Hematopoietic multipotent progenitor cell treated with erythropoietin and hydrocortisone succinate and interleukin-3 and kit ligand, for 6 days (in vitro differentiated cells): Measurements from ENCODE around the gene SAMD4A.
A peak's percentile ranks its signal among the peaks of the same experiment; 100 is the strongest.

Experiments
- DNase-seq: peaks from one replicate; pipeline ENCODE4 v3.0.0-alpha.2; 2015

Gene SAMD4A

DNA sequence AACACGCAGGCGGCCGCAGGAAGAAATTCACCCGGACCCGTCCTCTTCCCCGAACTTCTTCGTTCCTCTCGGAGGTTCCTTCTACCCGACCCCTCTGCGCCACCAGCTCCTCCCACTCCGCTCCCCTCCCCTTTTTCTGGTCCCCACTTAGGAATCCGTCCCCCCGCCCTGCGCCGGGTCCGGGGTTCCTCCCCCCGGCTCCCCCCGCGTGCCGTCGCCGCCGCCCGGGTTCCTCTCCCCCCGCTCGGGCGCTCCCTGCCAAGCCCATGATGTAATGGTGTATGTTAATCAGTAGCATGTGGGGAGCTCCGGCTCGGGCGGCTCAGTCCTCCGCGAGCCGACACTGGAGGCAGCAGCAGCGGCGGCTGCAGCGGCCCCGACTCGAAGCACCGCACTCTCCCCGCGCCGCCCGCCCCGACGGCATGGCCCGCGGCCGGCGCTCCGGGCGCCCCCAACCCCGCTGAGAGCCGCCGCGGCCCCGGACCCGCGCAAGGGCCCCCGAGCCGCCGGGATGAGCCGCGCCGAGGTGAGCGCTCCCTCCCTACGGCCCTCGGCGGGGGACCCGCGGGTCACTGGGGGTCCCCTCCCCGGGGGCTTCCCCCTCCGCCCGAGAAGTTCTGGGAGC lies 1.0 kb upstream of the SAMD4A start:
- peak; percentile 81 for DNase-seq

DNA sequence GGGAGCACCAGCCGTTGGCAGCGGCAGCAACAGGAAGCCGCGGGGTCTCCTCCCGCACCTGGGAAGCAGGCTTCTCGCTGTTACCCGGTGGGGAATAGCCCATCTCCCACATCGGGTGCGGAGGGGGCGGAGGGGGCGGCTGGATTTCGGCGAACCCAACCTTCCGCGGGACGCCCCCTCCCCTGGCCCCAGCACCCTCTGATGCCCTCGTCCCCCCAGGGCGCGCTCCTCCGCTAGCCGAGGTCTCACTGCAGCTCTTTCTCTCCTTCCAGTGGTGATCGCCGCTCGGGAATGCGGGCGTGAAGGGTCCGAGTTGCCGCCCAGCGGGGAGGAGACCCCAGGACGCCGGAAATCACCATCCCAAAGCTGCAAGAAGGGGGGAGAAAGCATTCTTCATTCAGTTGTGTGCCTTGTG lies 303 bp downstream of the SAMD4A start:
- no peak for DNase-seq

- DNase-seq = peak; percentile 31
Measured at GRCh38 chr14:54567639-54568561, 972 bp downstream of the SAMD4A start.

DNA sequence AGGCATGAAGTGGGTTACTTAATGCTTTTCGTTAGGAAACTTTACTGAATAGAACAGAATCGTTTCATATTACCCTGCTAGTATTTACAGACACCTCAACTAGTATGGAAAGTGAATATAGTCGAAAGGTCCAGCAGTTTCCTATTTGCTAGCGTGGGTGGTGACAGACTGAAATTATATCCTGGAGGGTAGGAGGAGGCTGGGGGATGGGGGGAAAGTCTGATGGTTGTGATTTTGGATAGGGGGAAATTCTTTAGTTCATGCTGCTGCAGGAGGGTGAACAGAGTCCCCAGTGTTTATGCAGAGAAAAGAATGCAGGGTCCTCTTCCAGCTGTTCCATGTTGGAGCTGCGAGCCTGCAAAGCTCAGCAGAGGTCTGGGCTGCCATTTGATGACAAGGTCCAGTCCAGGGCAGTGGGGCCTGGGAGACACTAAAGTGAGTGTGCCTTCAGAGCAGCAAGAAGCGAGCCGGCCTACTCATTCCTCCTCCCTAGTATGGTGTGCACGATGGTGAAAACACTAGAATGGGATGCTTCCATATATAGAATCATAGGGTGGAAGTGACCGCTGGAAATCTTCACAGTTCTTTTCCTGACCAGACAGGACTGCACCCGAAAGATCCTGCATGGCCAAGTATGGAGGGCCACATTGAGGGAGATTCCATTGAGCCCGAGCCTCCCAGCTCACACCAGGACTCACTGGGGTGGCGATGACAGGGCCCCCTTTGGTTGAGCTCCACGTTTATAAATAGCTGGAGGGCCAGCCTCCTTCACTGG lies 2.1 kb downstream of the SAMD4A start:
- DNase-seq = no peak

DNA sequence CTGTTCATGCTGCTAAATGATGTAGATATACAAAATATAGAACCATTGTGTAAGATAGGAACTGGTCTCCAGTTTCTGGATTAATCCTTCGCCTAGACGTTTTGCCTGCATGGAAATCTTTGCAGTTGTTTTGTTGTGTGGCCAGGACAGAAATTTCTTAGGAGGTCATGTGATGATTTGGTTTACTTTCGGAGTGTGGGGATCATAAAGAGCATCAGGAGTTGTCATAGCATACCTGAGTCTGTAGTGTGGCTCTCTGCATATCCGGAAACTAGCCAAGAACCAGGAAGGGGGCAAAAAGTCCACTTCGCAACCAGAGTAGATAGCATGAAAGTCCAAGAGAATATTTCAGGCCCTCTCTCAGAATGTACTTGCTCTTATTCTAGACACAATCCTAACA lies 3.1 kb downstream of the SAMD4A start:
- DNase-seq = no peak

DNA sequence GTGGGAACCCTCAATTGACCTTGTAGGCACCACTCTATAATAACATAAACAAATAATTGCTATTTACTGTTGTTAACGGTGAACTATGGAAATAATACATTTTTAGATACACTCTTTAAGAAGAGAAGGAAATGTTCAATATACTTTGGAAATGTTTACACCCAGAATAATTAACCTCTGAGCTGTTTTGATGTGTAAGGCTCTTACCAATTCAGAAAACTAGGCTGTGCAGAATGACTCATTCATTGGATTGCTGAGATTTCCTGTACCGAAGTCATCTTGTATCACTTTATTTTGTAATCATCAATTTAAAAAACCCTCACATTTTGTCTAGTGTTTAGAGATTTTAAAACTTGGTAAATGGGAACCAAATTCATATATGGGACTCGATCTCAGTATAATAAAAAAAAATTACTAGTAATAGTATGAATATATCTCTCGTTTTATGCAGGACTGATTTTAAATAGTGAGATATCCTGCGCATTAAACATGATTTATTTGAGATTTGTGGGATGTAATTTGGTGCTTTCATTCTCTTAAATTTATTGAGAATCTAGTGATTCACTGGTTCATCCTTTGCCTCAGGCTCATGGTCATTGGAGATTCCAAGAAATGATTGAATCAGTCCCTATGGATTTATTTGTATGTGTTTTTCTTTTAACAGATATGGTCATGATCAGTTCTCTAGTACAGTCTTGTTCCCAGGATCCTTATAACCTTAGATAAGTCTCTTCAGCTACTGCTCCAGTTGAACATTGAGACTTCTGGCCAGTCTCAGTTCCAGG lies 3.9 kb downstream of the SAMD4A start:
- no peak for DNase-seq

- peak; percentile 54 for DNase-seq
Measured at GRCh38 chr14:54572316-54572715, 5.4 kb downstream of the SAMD4A start.

- DNase-seq = no peak
Measured at GRCh38 chr14:54574528-54574927, 7.6 kb downstream of the SAMD4A start.

GRCh38 chr14:54577494-54577893 lies 10.6 kb downstream of the SAMD4A start:
- no peak for DNase-seq

DNA sequence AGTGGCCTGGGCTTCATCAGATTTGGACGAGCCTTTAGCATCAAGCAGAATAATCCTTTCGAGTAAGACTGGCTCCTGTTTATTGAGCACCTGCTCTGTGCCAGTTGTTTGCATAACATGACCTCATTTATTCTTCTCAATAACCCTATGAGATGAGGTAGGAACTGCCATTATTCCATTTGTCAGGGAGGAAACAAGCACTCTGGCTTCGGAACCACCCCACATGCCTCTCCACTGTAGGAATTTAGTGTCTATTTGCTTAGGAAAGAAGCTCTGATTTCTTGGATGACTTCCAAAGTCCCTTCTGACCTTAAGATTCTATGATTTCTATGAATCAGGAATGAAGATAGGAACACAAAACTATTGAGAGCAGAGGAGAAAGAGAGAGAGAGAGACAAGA lies 11.0 kb downstream of the SAMD4A start:
- DNase-seq = no peak

DNA sequence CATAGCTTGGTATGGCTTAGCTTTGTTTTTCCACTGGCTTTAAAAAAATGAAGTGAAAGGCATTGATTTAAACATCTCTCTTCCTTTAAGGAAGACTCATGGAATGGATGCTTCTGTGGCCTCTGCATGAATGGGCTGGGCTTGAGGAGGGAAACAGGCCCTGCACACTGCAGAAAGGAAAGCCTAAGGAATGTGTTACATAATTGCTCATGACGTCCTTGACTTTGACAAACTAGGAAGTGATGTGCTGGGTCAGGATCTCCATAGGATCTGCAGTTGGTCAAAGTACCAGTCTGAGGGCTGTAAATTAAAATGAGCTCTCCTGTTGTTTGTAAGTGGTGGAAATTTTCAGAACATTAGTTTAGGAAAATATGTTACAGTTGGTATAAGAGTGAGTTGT lies 12.7 kb downstream of the SAMD4A start:
- no peak for DNase-seq

- no peak for DNase-seq
Measured at GRCh38 chr14:54580933-54581332, 14.0 kb downstream of the SAMD4A start.

DNA sequence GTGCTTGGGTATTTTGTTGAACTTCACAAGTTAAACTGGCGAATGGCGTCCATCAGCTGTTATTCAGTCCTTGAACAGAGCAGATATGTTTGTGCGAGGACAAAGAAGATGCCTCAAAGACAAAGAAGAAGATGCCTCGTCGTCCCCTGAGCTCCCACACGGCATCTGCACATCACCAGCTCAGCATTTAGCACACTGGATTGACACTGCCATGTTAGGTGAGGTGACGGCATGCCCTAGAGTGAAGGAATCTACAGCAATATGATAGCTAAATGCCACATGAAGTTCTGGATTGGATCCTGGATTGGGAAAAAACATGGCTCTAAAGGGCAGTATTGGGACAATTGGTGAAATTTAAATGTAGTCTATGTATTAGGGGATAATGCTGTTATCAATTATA lies 15.4 kb downstream of the SAMD4A start:
- no peak for DNase-seq

GRCh38 chr14:54584097-54584496 lies 17.2 kb downstream of the SAMD4A start:
- no peak for DNase-seq

DNA sequence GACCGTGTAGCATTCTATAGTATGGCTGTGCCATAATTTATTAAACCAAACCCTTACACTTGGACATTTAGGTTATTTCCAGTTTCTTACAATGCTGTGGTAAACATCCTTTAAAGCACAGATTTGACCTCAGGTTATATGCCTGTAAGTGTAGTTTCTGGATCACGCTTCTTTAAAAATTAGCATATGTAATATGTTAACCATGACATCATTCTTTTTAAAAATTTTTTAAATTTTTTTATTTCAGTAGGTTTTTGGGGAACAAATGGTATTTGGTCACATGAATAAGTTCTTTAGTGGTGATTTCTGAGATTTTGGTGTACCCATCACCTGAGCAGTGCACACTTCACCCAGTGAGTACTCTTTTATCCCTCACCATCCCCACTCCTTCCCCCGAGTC lies 18.3 kb downstream of the SAMD4A start:
- DNase-seq = no peak

GRCh38 chr14:54589076-54589475 lies 22.1 kb downstream of the SAMD4A start:
- no peak for DNase-seq

GRCh38 chr14:54589843-54590242 lies 22.9 kb downstream of the SAMD4A start:
- no peak for DNase-seq

DNA sequence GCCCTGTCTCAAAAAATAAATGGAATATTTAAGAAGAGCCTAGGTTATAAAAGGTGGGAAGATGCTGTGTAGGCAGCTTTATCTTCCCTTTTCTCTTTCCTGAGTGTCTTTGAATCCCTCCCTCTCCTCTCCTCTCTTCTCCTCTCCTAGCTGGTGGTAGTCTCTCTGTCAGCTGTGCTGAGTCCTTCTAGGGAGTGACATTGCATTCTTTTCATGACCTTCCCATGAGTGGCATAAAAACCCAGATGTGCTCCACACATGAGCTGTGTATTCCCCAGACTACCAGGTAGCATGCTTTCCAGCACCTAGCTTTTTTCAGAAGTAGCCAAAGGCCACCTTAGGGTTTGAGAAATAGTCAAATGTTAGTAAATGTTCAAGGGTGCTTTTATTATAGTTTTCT lies 23.6 kb downstream of the SAMD4A start:
- DNase-seq = no peak

DNA sequence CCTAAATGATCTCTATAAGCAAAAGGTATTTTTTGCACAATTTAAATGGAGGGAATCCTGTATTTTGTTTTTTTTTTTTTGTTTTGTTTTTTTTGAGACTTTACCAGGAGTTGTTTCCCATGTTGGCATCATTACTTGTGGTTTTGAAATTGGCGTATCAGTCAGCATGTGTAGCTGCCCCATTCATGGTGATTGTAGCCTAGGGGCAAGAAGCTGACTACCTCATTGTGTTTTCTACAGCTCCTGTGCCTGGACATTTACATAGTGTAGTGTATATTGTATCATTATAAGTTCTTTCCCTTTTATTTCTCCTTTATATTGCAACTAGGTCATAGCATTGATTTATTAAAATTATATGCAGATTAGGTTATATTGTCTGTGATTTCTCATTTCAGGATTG lies 24.5 kb downstream of the SAMD4A start:
- DNase-seq = no peak

GRCh38 chr14:54591866-54592265 lies 24.9 kb downstream of the SAMD4A start:
- DNase-seq = no peak

GRCh38 chr14:54593860-54594259 lies 26.9 kb downstream of the SAMD4A start:
- DNase-seq = no peak

DNA sequence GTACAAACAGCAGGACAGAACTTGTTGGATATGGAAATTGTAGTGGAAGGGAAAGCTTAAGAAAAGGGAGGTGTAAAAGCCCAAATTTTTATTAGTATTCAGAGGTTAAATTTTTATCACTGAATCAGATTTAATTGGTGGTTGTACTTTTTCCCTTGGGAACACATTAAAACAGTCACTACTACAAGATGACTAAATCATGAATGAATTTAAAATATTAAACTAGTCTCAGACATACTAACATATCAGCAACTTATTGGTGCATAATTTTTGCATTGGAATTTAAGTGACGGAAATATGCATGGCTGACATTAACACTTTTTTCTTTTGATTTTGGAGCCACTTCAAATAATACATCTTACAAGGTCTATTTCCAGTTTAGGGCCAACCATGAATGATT lies 27.6 kb downstream of the SAMD4A start:
- DNase-seq = no peak
